HL-60 (cell line): ENCODE measurements around the gene LILRA6.

Experiments
- DNase-seq, 2 experiments: peaks; one replicate each; pipeline ENCODE4 v3.0.0-alpha.2; 2010 to 2020; ENCODE audit warnings: low read depth in 1 of 2, low spot score in 1 of 2
- H3K27ac ChIP-seq: fragments of 250-450 bp; sonication (Bioruptor Pico); replicated peaks from 2 replicates; pipeline ENCODE4 v1.5.1; 2020; ENCODE audit warnings: mild to moderate bottlenecking, moderate library complexity
- H3K27me3 ChIP-seq: fragments of 250-450 bp; sonication (Bioruptor Pico); 2 replicates; pipeline ENCODE4 v1.5.1; 2021; ENCODE audit warnings: mild to moderate bottlenecking, moderate library complexity; ENCODE audit not compliant: insufficient read depth, poor library complexity, severe bottlenecking
- H3K4me3 ChIP-seq: replicated peaks from 2 replicates; pipeline ENCODE4 v1.5.1; 2011; ENCODE audit warnings: mild to moderate bottlenecking, control low read depth, low read length; ENCODE audit not compliant: insufficient read depth
- GABPA ChIP-seq: IDR thresholded peaks from 2 replicates; pipeline ENCODE4 v1.6.1; 2012; ENCODE audit warnings: low read depth
- POLR2AphosphoS5 ChIP-seq: IDR thresholded peaks from 2 replicates; pipeline ENCODE4 v1.6.1; 2012; ENCODE audit warnings: low read depth
- REST ChIP-seq: IDR thresholded peaks from 2 replicates; pipeline ENCODE4 v1.6.1; 2012; ENCODE audit warnings: low read depth; ENCODE audit not compliant: insufficient replicate concordance
- SPI1 ChIP-seq: IDR thresholded peaks from 2 replicates; pipeline ENCODE4 v1.6.1; 2012; ENCODE audit warnings: low read depth, mild to moderate bottlenecking, borderline replicate concordance
- TF ChIP-seq, protein P1 (sequence below): IDR thresholded peaks from one replicate; pipeline ENCODE4 v1.5.1; 2011; ENCODE audit warnings: low read length, control low read depth, inconsistent platforms; ENCODE audit not compliant: insufficient read depth

LILRA6 gene

DNA sequence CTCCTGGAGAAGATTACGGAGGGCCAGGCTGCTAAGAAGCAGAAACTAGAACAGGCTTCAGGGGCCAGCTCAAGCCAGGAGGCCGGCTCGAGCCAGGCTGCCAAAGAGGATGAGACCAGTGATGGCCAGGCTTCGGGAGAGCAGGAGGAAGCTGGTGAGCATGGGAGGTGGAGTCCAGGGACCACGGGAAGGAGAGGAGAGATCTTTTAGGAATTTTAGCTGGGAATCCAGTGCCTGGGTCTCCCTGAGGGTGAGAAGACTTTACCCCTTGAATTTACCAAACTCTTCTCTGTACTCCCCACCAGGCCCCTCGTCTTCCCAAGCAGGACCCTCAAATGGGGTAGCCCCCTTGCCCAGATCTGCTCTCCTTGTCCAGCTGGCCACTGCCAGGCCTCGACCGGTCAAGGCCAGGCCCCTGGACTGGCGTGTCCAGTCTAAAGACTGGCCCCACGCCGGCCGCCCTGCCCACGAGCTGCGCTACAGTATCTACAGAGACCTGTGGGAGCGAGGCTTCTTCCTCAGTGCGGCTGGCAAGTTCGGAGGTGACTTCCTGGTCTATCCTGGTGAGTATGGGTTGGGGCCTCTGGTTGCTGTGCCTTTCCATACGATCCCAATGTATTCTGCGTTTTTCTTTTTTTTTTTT is 50.7 kb downstream of the LILRA6 start:
- TF ChIP-seq SPI1, result no peak
- TF ChIP-seq, protein P1, sequence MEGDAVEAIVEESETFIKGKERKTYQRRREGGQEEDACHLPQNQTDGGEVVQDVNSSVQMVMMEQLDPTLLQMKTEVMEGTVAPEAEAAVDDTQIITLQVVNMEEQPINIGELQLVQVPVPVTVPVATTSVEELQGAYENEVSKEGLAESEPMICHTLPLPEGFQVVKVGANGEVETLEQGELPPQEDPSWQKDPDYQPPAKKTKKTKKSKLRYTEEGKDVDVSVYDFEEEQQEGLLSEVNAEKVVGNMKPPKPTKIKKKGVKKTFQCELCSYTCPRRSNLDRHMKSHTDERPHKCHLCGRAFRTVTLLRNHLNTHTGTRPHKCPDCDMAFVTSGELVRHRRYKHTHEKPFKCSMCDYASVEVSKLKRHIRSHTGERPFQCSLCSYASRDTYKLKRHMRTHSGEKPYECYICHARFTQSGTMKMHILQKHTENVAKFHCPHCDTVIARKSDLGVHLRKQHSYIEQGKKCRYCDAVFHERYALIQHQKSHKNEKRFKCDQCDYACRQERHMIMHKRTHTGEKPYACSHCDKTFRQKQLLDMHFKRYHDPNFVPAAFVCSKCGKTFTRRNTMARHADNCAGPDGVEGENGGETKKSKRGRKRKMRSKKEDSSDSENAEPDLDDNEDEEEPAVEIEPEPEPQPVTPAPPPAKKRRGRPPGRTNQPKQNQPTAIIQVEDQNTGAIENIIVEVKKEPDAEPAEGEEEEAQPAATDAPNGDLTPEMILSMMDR, result no peak
- TF ChIP-seq REST, result no peak
- no peak for TF ChIP-seq GABPA
- TF ChIP-seq POLR2AphosphoS5, result no peak
- H3K27ac ChIP-seq, result peak overlapping the region; percentile 98
- DNase-seq, result no peak
- H3K27me3 ChIP-seq, result no peaks in the 10 kb centered on the region
- H3K4me3 ChIP-seq, result peak overlapping the region; percentile 80

DNA sequence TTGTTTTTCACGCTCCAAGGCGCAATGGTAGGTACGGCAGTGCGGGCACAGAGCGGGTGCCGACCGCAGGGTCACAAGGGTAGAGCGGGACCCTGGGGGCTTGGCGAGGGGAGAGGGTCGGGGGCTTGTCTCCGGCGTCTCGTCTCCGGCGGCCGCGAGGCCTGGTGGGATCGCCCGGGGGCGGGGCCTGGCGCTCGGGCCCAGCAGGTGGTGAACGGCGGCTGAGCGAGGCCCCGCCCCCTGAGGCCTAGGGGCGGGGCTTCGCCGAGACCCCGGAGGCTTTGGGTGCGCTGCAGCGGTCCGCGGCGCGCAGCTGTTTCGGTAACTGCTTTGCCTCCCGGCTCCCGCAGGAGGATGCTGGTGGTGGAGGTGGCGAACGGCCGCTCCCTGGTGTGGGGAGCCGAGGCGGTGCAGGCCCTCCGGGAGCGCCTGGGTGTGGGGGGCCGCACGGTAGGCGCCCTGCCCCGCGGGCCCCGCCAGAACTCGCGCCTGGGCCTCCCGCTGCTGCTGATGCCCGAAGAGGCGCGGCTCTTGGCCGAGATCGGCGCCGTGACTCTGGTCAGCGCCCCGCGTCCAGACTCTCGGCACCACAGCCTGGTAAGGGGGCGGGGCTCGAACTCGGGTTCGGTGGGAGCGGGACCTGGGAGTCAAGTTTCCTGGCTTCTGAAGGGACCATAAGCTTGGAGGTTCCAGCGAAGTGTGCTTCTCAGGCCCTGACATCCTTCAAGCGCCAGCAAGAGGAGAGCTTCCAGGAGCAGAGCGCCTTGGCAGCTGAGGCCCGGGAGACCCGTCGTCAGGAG is 51.4 kb downstream of the LILRA6 start, which contains the start of gene TSEN34:
TSS of gene TSEN34 (plus strand) at position 298 of the 800 bp plus-strand sequence. CDS start at position 355, 57 bp downstream.
- Histone ChIP-seq H3K27me3 (no peaks in the 10 kb centered on the region), H3K4me3 (peak within 1 kb of the TSS; percentile 80), H3K27ac (peak within 1 kb of the TSS; percentile 98)
- no peak for TF ChIP-seq SPI1
- peak; percentile 52; the same call in 1 of the 2 replicates for TF ChIP-seq POLR2AphosphoS5
- DNase-seq, result peak in 1 of 2 experiments; percentile 22

DNA sequence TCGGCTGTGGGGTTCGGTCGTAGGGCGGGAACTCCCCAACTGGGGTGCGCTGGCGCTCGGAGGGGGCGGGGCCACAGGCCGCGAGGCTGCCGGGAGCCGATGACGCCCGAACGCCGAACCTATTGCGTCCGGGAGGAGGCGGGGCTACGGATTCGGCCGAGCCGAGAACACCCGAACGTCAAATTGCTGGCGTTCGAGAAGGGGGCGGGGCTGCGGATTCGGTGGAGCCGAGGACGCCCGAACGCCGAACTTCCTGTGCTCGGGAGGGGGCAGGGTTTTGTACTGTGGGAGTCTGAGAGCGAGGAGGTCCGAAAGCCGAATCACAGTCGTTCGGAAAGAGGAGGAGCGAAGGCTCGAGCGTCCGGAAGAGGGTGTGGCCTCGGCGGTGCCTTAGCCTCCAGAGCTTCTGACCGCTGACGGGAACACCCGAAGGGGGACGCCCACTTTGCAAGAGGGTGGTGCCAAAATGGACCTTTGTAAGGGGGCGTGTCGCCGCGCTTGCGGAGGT is 52.0 kb downstream of the LILRA6 start:
- no peak for TF ChIP-seq POLR2AphosphoS5
- no peak for TF ChIP-seq GABPA
- TF ChIP-seq REST, result no peak
- TF ChIP-seq, protein P1, result no peak
- no peak for TF ChIP-seq SPI1
- Histone ChIP-seq H3K27me3 (no peaks in the 10 kb centered on the region), H3K27ac (peak overlapping the region; percentile 98), H3K4me3 (peak overlapping the region; percentile 80)
- peak; percentile 98 to 99 for DNase-seq
